Measurements from ENCODE around the gene SLC17A7. TPM values are rescaled to one million over a fixed set of nuclear protein-coding genes. Genes with fewer than 3 reads are reported as not detected.

The SLC17A7 gene
- total and polyA plus RNA-seq, 9 of the 15 experiments (the other 6 are each of a cell fraction or from before 2014, with no cell fraction given) = 1.1 to 15.7 (median 2.4) TPM

- TF ChIP-seq EGR1 (conservative IDR thresholded peaks at IDR 0.05) (peak; percentile 85), POLR2AphosphoS2 (IDR thresholded peaks at IDR 0.05; ENCODE audit: low read length) (no peak), TAF1 (IDR thresholded peaks at IDR 0.05; ENCODE audit: control insufficient read depth, extremely low read depth, insufficient read depth, low read length, severe bottlenecking) (no peak), ETS1 (conservative IDR thresholded peaks at IDR 0.05; ENCODE audit: control insufficient read depth, low read depth, low read length) (0 out of 2 replicates have a peak, but pooled peaks have one; percentile 38), SIN3B (IDR thresholded peaks at IDR 0.05; ENCODE audit: low read depth) (0 out of 2 replicates have a peak, but pooled peaks have one; percentile 33), ARID3A (IDR thresholded peaks at IDR 0.05; ENCODE audit: borderline replicate concordance, low read depth, low read length) (0 out of 2 replicates have a peak, but pooled peaks have one; percentile 8)
These were observed 1.5 kb upstream of the SLC17A7 start (continued) for GRCh38 chr19:49442771-49443365.
